HG03460 (cell line): ENCODE data around the gene IQCH.
"Not testable (repeated sequence)": the region's sequence is repeated elsewhere in the genome, so short reads cannot be mapped to it uniquely, and the experiment has no call there.

ENCODE experiments used
- ATAC-seq: cut with Tn5 transposase; IDR thresholded peaks from one replicate; pipeline ENCODE4 v1.9.1; 2021; ENCODE audit not compliant: unreplicated experiment

Gene IQCH

GRCh38 chr15:67422296-67422695 lies 167.7 kb downstream of the IQCH start:
- no peak for ATAC-seq

GRCh38 chr15:67433495-67434099 lies 179.0 kb downstream of the IQCH start:
- ATAC-seq, result no peak

DNA sequence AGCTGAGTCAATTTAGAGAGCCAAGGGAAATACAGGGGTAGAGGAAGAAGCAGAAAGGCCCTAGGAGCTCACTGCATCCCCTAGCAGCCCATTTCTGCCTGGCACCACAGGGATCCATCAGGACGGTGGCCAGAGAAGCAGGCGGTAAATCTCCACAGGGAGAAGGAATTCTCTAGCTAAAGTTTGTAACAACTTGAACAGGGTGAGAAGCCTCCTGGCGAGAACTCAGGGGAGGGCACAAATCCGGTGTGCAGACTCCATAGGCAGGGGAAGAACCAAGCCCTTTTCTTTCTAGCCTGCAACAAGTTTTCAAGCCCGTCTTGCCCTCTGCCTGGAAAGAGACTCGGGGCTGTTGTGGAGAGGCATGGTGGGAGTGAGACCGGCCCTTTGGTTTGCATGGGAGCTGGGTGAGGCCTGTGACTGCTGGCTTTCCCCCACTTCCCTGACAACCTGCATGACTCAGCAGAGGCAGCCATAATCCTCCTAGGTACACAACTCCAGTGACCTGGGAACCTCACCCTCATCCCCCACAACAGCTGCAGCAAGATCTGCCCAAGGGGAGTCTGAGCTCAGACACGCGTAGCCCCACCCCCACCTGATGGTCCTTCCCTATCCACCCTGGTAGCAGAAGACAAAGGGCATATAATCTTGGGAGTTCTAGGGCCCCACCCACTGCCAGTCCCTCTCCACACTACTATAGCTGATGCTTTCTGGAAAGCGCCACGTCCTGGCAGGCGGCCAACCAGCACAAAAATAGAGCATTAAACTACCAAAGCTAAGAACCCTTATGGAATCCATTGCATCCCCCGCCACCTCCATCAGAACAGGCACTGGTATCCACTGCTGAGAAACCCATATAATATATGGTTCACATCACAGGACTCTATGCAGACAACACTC lies 182.0 kb downstream of the IQCH start:
- not testable (repeated sequence) for ATAC-seq

DNA sequence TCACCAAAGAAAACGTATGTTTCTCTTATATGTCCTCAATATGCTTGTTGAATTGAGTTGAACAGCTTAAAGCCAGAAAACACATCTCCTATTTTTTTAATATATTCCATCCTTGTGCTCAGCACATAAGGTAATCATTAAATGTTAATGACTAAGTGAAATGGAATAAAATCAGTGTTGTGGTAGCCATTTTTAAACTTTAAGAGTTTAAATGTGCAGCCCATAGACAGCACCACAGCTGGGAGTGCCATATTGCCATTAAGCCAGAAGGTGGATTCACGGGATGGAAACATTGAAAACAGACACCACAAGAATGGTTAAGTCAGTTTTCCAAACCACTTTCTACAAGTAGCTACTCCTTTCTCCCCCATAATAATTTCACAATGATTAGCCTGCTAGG lies 189.5 kb downstream of the IQCH start:
- ATAC-seq, result no peak

- ATAC-seq, result no peak
Observed at GRCh38 chr15:67446449-67446848, 191.9 kb downstream of the IQCH start.

DNA sequence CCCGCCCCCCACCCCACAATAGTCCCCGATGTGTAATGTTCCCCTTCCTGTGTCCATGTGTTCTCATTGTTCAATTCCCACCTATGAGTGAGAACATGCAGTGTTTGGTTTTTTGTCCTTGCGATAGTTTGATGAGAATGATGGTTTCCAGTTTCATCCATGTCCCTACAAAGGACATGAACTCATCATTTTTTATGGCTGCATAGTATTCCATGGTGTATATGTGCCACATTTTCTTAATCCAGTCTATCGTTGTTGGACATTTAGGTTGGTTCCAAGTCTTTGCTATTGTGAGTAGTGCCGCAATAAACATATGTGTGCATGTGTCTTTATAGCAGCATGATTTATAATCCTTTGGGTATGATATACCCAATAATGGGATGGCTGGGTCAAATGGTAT lies 193.8 kb downstream of the IQCH start:
- not testable (repeated sequence) for ATAC-seq

DNA sequence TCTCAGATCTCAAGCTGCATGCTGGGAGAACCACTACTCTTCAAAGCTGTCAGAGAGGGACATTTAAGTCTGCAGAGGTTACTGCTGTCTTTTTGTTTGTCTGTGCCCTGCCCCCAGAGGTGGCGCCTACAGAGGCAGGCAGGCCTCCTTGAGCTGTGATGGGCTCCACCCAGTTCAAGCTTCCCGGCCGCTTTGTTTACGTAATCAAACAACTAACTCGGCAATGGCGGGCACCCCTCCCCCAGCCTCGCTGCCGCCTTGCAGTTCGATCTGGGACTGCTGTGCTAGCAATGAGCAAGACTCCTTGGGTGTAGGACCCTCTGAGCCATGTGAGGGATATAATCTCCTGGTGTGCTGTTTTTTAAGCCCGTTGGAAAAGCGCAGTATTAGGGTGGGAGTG lies 199.1 kb downstream of the IQCH start:
- ATAC-seq, result not testable (repeated sequence)

- no peak for ATAC-seq
Observed at GRCh38 chr15:67456677-67457529, 202.3 kb downstream of the IQCH start.

GRCh38 chr15:67458331-67459029 lies 203.9 kb downstream of the IQCH start:
- ATAC-seq, result no peak

- ATAC-seq, result no peak
Observed at GRCh38 chr15:67460521-67460920, 205.9 kb downstream of the IQCH start.

- no peak for ATAC-seq
Observed at GRCh38 chr15:67461735-67462134, 207.1 kb downstream of the IQCH start.

GRCh38 chr15:67462875-67463274 lies 208.3 kb downstream of the IQCH start:
- ATAC-seq, result no peak

- ATAC-seq, result no peak
Observed at GRCh38 chr15:67463488-67463887, 208.9 kb downstream of the IQCH start.

- ATAC-seq, result no peak
Observed at GRCh38 chr15:67465196-67465952, 210.8 kb downstream of the IQCH start.

DNA sequence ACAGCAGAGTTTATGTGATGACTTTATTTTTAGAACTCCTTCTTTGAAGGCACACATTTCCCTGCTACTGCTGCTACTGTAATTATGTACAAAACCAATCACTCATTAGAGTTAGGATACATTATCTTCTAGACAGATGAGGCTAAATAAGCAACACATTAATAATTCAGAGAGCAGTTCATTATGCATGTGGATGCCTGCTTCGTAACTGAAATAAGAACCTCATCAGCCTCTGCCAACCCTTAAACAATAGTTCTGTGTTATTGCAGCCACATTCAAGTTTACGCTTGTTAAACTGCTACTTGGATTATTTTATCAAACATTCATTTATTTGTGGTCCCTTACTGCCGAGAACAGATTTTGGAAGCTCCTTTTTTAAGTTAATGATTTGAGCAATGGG lies 213.8 kb downstream of the IQCH start:
- ATAC-seq, result no peak

- ATAC-seq, result no peak
Observed at GRCh38 chr15:67469680-67470079, 215.1 kb downstream of the IQCH start.

DNA sequence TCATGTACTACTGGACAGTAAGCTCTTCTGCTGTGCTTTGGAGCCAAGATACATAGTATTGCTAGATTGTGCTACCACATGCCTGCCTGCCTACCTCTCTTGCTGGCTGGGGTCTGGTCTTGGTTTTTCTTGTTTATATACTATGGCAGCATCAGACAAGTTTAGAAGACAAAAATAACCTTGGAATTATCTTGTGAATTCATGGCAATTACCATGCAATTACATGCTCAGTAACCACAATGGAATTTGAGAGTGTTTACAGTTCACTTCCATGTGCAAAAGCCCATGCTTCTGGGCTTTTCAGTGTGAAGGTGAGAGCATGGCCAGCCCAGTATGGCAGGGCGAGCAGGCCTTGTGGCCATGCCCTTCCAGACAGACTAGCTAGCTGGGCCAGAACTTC lies 218.4 kb downstream of the IQCH start:
- ATAC-seq, result no peak

DNA sequence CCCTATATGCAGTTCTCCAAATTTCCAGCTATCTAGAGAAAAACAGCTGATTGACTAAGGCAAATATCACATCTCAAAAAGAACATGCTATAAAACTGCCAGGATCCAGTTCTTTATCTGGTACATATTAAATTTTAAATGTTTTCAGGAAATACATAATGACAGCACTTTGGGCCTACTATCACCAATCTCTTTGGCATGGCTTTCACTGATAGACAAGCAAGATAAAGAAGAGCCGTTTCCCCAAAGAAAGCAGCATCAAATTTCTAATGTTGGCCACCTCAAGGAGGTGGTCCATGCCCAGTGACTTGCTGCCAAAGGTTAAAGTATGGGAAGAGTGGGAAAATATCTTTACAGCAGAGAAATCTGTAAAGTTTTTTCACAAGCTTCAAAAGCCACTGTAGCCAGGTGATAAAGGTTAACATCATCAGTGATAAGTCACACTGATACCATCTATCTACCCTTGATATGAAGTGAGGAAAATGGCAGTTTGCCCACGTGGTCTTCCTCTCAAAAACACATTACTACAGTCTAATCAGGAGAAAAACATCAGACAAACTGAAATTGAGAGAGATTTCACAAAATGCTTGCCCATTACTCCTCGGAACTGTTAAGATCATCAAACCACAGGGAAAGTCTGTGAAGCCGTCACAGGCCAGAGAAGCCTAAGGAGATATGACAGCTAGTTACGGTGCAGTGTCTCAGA lies 220.0 kb downstream of the IQCH start:
- ATAC-seq, result no peak

DNA sequence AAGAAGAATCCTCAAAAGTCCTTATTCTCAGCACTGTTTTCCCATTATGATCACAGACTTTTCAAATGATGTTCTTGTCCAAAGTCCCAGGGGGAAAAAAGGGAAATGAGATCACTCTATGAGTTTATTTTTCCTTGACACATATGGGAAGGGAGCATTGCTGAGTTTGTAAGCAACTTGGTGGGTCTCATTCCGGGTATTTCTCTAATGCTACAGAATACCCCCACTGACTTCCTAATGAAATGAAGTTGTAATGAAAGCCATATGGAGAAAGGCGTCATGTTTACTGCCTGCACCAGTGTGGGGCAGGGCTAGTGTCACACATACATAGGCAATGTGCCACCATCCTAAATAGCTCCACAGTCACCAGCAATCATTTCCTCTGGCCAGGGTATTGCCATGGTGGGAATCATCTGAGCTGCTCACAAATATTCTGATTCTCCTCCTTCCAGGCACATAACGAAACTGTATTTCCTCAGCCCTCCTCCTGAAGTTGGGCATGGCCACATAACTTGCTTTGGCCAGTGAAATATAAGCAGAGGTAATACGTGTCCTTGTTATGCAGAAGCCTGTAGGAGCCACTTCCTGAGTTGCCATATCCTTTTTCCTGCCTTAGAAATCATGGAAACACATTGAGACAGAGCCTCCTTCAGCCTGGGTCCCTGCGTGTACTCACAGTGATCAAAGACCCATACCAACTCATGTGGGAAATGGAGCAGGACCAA lies 225.4 kb downstream of the IQCH start:
- ATAC-seq, result no peak
